Measurements from ENCODE around the gene GNB2. TPM values are rescaled to one million over a fixed set of nuclear protein-coding genes. Genes with fewer than 3 reads are reported as not detected.
A peak's percentile ranks its signal among the peaks of the same experiment; 100 is the strongest.
"Not testable (repeated sequence)": the region's sequence is repeated elsewhere in the genome, so short reads cannot be mapped to it uniquely, and the experiment has no call there.

Gene GNB2
- total RNA-seq, 1 experiment from 2014 or later, result 174 TPM

- Histone ChIP-seq H2BK15ac (ENCODE audit: low read depth, low read length) (no peak within 1 kb of the TSS), H3K23me2 (ENCODE audit: insufficient read length, low read depth, low read length, poor library complexity, severe bottlenecking) (no peaks in the 10 kb centered on the region), H3K27me3 (ENCODE audit: insufficient read depth, low read length) (peaks cover 13% of the 10 kb centered on the region), H2BK120ac (ENCODE audit: low read depth, low read length, poor library complexity, severe bottlenecking) (no peak within 1 kb of the TSS), H3K9me3 (ENCODE audit: control insufficient read depth, low read depth, low read length) (no peaks in the 10 kb centered on the region), H3K18ac (ENCODE audit: insufficient read length, low read depth, low read length) (no peak within 1 kb of the TSS), H3K14ac (ENCODE audit: insufficient read depth, low read length) (no peak within 1 kb of the TSS), H3K4me2 (ENCODE audit: insufficient read depth, insufficient read length, low read length) (peak within 1 kb of the TSS; percentile 44), H3K79me2 (ENCODE audit: insufficient read depth, low read length) (no peaks in the 10 kb centered on the region), H2BK12ac (ENCODE audit: insufficient read length, low read depth, low read length) (no peak within 1 kb of the TSS), H4K20me1 (ENCODE audit: control insufficient read depth, insufficient read depth, insufficient read length) (no peaks in the 10 kb centered on the region), H3K27ac (ENCODE audit: insufficient read length, low read depth, low read length) (no peak within 1 kb of the TSS), H3K56ac (ENCODE audit: insufficient read length, low read depth, low read length) (no peak within 1 kb of the TSS), H4K8ac (replicated peaks; ENCODE audit: insufficient read length, low read depth, low read length) (no peak within 1 kb of the TSS), H3T11ph (ENCODE audit: low read length) (no peak within 1 kb of the TSS), H3K4ac (ENCODE audit: low read depth, low read length) (no peak within 1 kb of the TSS), H2BK20ac (ENCODE audit: low read depth, low read length, poor library complexity, severe bottlenecking) (no peak within 1 kb of the TSS), H2AFZ (ENCODE audit: low read length) (no peak within 1 kb of the TSS), H4K91ac (ENCODE audit: insufficient read length, low read depth, low read length) (no peak within 1 kb of the TSS), H2BK5ac (ENCODE audit: insufficient read length, low read length) (no peak within 1 kb of the TSS), H3K23ac (ENCODE audit: insufficient read length, low read depth, low read length) (no peak within 1 kb of the TSS), H4K5ac (ENCODE audit: insufficient read length, low read depth, low read length) (no peak within 1 kb of the TSS), H3K9ac (ENCODE audit: extremely low read depth, insufficient read length, low read length) (no peak within 1 kb of the TSS), H3K4me1 (ENCODE audit: insufficient read depth, low read length) (no peaks in the 10 kb centered on the region), H2AK5ac (ENCODE audit: insufficient read length, low read length) (no peak within 1 kb of the TSS), H3K79me1 (ENCODE audit: insufficient read depth, low read depth, low read length, poor library complexity, severe bottlenecking) (no peaks in the 10 kb centered on the region)
- no peak within 1 kb of the TSS for H3K27ac Mint-ChIP-seq
- WGBS (ENCODE audit: extremely low coverage, insufficient read length, low lambda C conversion rate), result no CpG with 5 or more reads among the region's 63 CpGs
- H3K4me1 Mint-ChIP-seq, result peaks cover 4 to 5% of the 10 kb centered on the region in 2 experiments; a peak in 3 of 4 replicates
- peak within 1 kb of the TSS; percentile 14 to 51; a peak in 2 of 5 replicates for H3K4me3 Mint-ChIP-seq
- H3K27me3 Mint-ChIP-seq (ENCODE audit: low read depth), result peaks cover 78% of the 10 kb centered on the region
- no peak for TF ChIP-seq CTCF (conservative IDR thresholded peaks at IDR 0.05)
- DNase-seq, result peak; percentile 91
- H3K9me3 Mint-ChIP-seq, result no peaks in the 10 kb centered on the region
- no peaks in the 10 kb centered on the region for H3K36me3 Mint-ChIP-seq (ENCODE audit: insufficient read depth in 1 of 3, low read depth in 3 of 3)
Observed at GRCh38 chr7:100655908-100656674, 17.4 kb upstream of the GNB2 start, which contains the start of gene ACTL6B. Gene ACTL6B (minus strand): TSS chr7:100656448. CDS start chr7:100656354, 94 bp downstream.

- not testable (repeated sequence) for H3K56ac ChIP-seq (ENCODE audit: insufficient read length, low read depth, low read length); H4K8ac ChIP-seq (replicated peaks; ENCODE audit: insufficient read length, low read depth, low read length); H3K27me3 ChIP-seq (ENCODE audit: insufficient read depth, low read length); H3K79me1 ChIP-seq (ENCODE audit: insufficient read depth, low read depth, low read length, poor library complexity, severe bottlenecking); H3K18ac ChIP-seq (ENCODE audit: insufficient read length, low read depth, low read length); H3K4me1 ChIP-seq (ENCODE audit: insufficient read depth, low read length); H3T11ph ChIP-seq (ENCODE audit: low read length); H3K4ac ChIP-seq (ENCODE audit: low read depth, low read length); H2BK12ac ChIP-seq (ENCODE audit: insufficient read length, low read depth, low read length); DNase-seq; H2BK120ac ChIP-seq (ENCODE audit: low read depth, low read length, poor library complexity, severe bottlenecking); H2BK15ac ChIP-seq (ENCODE audit: low read depth, low read length); H2BK20ac ChIP-seq (ENCODE audit: low read depth, low read length, poor library complexity, severe bottlenecking); H4K20me1 ChIP-seq (ENCODE audit: control insufficient read depth, insufficient read depth, insufficient read length); H3K36me3 Mint-ChIP-seq (ENCODE audit: insufficient read depth in 1 of 3, low read depth in 3 of 3); H3K9me3 ChIP-seq (ENCODE audit: control insufficient read depth, low read depth, low read length); H4K5ac ChIP-seq (ENCODE audit: insufficient read length, low read depth, low read length); H3K79me2 ChIP-seq (ENCODE audit: insufficient read depth, low read length); H3K4me3 Mint-ChIP-seq; H3K23ac ChIP-seq (ENCODE audit: insufficient read length, low read depth, low read length); H3K23me2 ChIP-seq (ENCODE audit: insufficient read length, low read depth, low read length, poor library complexity, severe bottlenecking); H3K27ac ChIP-seq (ENCODE audit: insufficient read length, low read depth, low read length); H2AK5ac ChIP-seq (ENCODE audit: insufficient read length, low read length); H3K9ac ChIP-seq (ENCODE audit: extremely low read depth, insufficient read length, low read length); H3K27ac Mint-ChIP-seq; H3K14ac ChIP-seq (ENCODE audit: insufficient read depth, low read length); H3K9me3 Mint-ChIP-seq; H4K91ac ChIP-seq (ENCODE audit: insufficient read length, low read depth, low read length); H2AFZ ChIP-seq (ENCODE audit: low read length); H2BK5ac ChIP-seq (ENCODE audit: insufficient read length, low read length); H3K4me2 ChIP-seq (ENCODE audit: insufficient read depth, insufficient read length, low read length)
- Mint-ChIP-seq H3K4me1 (peaks cover 9 to 11% of the 10 kb centered on the region in 2 experiments), H3K27me3 (ENCODE audit: low read depth) (peaks cover 34% of the 10 kb centered on the region)
- no CpG with 5 or more reads among the region's 12 CpGs for WGBS (ENCODE audit: extremely low coverage, insufficient read length, low lambda C conversion rate)
Observed at GRCh38 chr7:100662194-100662776, 11.3 kb upstream of the GNB2 start.
